ENCODE results near the gene SLC12A4. TPM values are rescaled to one million over a fixed set of nuclear protein-coding genes. Genes with fewer than 3 reads are reported as not detected.

SLC12A4 gene
- total RNA-seq, 1 donor from 2014 or later, result 36.0 TPM

DNA sequence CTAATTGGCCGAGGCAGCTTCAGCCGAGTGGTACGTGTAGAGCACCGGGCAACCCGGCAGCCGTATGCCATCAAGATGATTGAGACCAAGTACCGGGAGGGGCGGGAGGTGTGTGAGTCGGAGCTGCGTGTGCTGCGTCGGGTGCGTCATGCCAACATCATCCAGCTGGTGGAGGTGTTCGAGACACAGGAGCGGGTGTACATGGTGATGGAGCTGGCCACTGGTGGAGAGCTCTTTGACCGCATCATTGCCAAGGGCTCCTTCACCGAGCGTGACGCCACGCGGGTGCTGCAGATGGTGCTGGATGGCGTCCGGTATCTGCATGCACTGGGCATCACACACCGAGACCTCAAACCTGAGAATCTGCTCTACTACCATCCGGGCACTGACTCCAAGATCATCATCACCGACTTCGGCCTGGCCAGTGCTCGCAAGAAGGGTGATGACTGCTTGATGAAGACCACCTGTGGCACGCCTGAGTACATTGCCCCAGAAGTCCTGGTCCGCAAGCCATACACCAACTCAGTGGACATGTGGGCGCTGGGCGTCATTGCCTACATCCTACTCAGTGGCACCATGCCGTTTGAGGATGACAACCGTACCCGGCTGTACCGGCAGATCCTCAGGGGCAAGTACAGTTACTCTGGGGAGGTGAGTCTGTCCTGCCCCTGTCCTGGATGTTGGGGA is 59.2 kb downstream of the SLC12A4 start:
- DNase-seq (ENCODE audit: low read depth, low spot score), result no peak
- TF ChIP-seq, protein P1, sequence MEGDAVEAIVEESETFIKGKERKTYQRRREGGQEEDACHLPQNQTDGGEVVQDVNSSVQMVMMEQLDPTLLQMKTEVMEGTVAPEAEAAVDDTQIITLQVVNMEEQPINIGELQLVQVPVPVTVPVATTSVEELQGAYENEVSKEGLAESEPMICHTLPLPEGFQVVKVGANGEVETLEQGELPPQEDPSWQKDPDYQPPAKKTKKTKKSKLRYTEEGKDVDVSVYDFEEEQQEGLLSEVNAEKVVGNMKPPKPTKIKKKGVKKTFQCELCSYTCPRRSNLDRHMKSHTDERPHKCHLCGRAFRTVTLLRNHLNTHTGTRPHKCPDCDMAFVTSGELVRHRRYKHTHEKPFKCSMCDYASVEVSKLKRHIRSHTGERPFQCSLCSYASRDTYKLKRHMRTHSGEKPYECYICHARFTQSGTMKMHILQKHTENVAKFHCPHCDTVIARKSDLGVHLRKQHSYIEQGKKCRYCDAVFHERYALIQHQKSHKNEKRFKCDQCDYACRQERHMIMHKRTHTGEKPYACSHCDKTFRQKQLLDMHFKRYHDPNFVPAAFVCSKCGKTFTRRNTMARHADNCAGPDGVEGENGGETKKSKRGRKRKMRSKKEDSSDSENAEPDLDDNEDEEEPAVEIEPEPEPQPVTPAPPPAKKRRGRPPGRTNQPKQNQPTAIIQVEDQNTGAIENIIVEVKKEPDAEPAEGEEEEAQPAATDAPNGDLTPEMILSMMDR (conservative IDR thresholded peaks at IDR 0.05), result no peak
- Mint-ChIP-seq H3K9me3 (no peaks in the 10 kb centered on the region), H3K27ac (ENCODE audit: unreplicated experiment) (no peak overlapping the region), H3K4me3 (no peak overlapping the region), H3K36me3 (ENCODE audit: low read depth) (peaks cover 4% of the 10 kb centered on the region), H3K4me1 (no peaks in the 10 kb centered on the region), H3K27me3 (ENCODE audit: low read depth) (no peaks in the 10 kb centered on the region)

DNA sequence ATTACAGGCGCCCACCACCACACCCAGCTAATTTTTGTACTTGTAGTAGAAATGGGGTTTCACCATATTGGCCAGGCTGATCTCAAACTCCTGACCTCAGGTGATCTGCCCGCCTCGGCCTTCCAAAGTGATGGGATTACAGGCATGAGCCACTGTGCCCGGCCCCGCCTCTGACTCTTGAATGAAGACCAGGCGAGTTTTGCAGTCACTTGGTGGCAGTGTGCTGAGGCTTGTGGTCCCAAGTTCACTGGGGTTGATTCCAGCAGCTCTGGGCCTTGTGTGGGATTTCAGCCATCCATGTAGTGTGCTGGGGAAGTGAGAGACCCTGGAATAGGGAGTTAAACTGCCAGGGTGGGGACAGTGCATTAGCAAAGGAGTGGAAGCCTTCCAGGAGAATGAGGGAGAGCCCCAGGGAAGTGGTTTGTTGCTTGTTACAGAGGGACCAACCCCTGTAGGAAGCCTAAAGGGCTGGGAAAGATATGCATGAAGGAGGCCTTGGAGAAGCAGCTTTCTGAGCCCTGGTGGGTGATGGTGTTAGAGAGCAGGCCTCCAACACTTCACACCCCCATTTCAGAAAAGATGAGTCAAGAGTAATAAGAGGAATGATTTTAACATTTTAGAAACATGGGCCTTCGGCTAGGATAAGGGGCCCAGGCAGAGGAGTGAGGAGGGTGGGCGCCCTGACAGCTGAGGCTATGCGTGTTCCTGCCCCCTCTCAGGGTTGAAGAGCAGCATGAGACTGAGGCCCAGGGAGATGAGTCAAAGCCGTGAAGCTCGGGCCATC is 60.8 kb downstream of the SLC12A4 start:
- H3K4me3 Mint-ChIP-seq, result no peak overlapping the region
- no peaks in the 10 kb centered on the region for H3K4me1 Mint-ChIP-seq
- H3K9me3 Mint-ChIP-seq, result no peaks in the 10 kb centered on the region
- peak overlapping the region; percentile 70 for H3K27ac Mint-ChIP-seq (ENCODE audit: unreplicated experiment)
- no peaks in the 10 kb centered on the region for H3K27me3 Mint-ChIP-seq (ENCODE audit: low read depth)
- TF ChIP-seq, protein P1 (conservative IDR thresholded peaks at IDR 0.05), result no peak
- DNase-seq (ENCODE audit: low read depth, low spot score), result no peak
- H3K36me3 Mint-ChIP-seq (ENCODE audit: low read depth), result peaks cover 4% of the 10 kb centered on the region

DNA sequence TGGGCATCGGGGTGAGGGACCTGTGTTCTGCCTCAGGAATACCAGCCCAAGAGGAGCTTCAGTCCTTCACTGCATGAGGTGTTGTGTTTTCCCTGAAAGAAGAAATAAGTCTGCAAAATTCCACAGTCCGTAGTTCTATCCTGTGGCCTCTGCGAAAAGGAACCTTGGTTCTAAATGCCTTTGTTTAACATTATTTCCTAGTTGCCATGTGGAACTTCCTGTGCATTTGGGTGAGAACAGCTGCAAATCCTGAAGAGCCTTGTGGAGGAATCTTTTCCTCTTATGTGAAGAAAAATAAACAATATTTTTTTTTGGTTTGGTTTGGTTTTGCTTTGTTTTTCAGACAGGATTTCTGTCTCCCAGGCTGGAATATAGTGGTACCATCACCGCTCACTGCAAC is 65.6 kb downstream of the SLC12A4 start:
- Mint-ChIP-seq H3K4me3 (no peak overlapping the region), H3K27ac (ENCODE audit: unreplicated experiment) (peak overlapping the region; percentile 14), H3K36me3 (ENCODE audit: low read depth) (no peaks in the 10 kb centered on the region), H3K4me1 (no peaks in the 10 kb centered on the region), H3K9me3 (no peaks in the 10 kb centered on the region), H3K27me3 (ENCODE audit: low read depth) (no peaks in the 10 kb centered on the region)
- TF ChIP-seq, protein P1 (conservative IDR thresholded peaks at IDR 0.05), result no peak
- DNase-seq (ENCODE audit: low read depth, low spot score), result no peak

DNA sequence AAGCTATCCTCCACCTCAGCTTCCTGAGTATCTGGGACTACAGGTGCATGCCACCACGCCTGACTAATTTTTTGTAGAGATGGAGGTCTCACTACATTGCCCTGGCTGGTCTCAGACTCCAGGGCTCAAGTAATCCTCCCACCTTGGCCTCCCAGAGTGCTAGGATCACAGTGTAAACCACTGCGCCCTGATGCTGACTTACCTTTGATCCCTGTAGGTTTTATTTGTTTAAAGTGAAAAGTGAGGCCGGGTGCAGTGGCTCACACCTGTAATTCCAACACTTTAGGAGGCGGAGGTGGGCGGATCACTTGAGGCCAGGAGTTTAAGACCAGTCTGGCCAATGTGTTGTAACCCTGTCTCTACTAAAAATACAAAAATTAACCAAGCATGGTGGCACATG is 66.7 kb downstream of the SLC12A4 start:
- Mint-ChIP-seq H3K27ac (ENCODE audit: unreplicated experiment) (no peak overlapping the region), H3K4me3 (no peak overlapping the region), H3K36me3 (ENCODE audit: low read depth) (no peaks in the 10 kb centered on the region), H3K9me3 (no peaks in the 10 kb centered on the region), H3K27me3 (ENCODE audit: low read depth) (no peaks in the 10 kb centered on the region), H3K4me1 (peaks cover 5% of the 10 kb centered on the region)
- no peak for DNase-seq (ENCODE audit: low read depth, low spot score)
- TF ChIP-seq, protein P1 (conservative IDR thresholded peaks at IDR 0.05), result no peak

DNA sequence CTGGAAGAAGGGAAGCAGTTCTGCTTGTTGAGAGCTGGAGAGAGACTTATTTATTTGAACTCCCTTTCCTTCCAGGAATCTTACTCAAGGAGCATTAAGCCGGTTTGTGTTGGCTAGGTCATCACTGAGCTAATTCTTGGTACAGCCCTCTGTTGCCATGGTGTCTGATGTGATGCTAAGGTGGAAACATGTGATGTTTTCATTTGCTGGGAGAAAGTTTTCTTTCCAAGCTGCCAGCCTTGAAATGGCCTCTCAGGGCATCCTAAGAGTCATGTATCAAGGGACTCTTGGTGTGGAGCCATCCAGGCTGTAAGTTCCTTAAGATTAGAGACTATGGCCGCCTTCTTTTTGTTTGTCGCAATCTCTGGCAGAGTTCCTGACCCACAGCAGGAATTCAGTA is 71.2 kb downstream of the SLC12A4 start:
- DNase-seq (ENCODE audit: low read depth, low spot score), result no peak
- Mint-ChIP-seq H3K27me3 (ENCODE audit: low read depth) (no peaks in the 10 kb centered on the region), H3K9me3 (no peaks in the 10 kb centered on the region), H3K27ac (ENCODE audit: unreplicated experiment) (no peak overlapping the region), H3K36me3 (ENCODE audit: low read depth) (no peaks in the 10 kb centered on the region), H3K4me3 (peak overlapping the region; percentile 31), H3K4me1 (peaks cover 32% of the 10 kb centered on the region)
- TF ChIP-seq, protein P1 (conservative IDR thresholded peaks at IDR 0.05), result no peak

Measured in neural crest cell (in vitro differentiated cells).